Tibial nerve (tissue), 4 donors: ENCODE measurements around the gene TMEM169.

Source experiments
- CTCF ChIP-seq, 5 experiments: fragments of 200-600 bp in 3 of 5; fragments of 450-650 bp in 2 of 5; sonication (generic) in 3 of 5; IDR thresholded peaks; one replicate each; pipeline ENCODE4 v1.5.1; 2016 to 2019; ENCODE audit warnings: antibody characterized with exemption in 5 of 5, mild to moderate bottlenecking in 3 of 5, moderate library complexity in 2 of 5
- EP300 ChIP-seq, 2 donors: sonication (generic); formaldehyde crosslinking; IDR thresholded peaks; one replicate each; pipeline ENCODE4 v1.6.1; 2017; ENCODE audit warnings: antibody characterized with exemption in 2 of 2, mild to moderate bottlenecking in 1 of 2
- POLR2A ChIP-seq, 2 donors: fragments of 450-650 bp; IDR thresholded peaks; one replicate each; pipeline ENCODE4 v1.6.1; 2017; ENCODE audit warnings: antibody characterized with exemption in 2 of 2, mild to moderate bottlenecking in 2 of 2, moderate library complexity in 2 of 2

GRCh38 chr2:216086207-216086893, 4.6 kb downstream of the TMEM169 start:
- TF ChIP-seq CTCF (IDR thresholded peaks at IDR 0.05) (no peak), EP300 (IDR thresholded peaks at IDR 0.05) (no peak), POLR2A (IDR thresholded peaks at IDR 0.05) (no peak)
